HG03064 (cell line): ENCODE data around the gene POU4F1.
"Not testable (repeated sequence)": the region's sequence is repeated elsewhere in the genome, so short reads cannot be mapped to it uniquely, and the experiment has no call there.

Source experiments
- ATAC-seq: cut with Tn5 transposase; IDR thresholded peaks from one replicate; pipeline ENCODE4 v1.9.1; 2021; ENCODE audit warnings: low read depth; ENCODE audit not compliant: unreplicated experiment

POU4F1 gene, protein sequence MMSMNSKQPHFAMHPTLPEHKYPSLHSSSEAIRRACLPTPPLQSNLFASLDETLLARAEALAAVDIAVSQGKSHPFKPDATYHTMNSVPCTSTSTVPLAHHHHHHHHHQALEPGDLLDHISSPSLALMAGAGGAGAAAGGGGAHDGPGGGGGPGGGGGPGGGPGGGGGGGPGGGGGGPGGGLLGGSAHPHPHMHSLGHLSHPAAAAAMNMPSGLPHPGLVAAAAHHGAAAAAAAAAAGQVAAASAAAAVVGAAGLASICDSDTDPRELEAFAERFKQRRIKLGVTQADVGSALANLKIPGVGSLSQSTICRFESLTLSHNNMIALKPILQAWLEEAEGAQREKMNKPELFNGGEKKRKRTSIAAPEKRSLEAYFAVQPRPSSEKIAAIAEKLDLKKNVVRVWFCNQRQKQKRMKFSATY

DNA sequence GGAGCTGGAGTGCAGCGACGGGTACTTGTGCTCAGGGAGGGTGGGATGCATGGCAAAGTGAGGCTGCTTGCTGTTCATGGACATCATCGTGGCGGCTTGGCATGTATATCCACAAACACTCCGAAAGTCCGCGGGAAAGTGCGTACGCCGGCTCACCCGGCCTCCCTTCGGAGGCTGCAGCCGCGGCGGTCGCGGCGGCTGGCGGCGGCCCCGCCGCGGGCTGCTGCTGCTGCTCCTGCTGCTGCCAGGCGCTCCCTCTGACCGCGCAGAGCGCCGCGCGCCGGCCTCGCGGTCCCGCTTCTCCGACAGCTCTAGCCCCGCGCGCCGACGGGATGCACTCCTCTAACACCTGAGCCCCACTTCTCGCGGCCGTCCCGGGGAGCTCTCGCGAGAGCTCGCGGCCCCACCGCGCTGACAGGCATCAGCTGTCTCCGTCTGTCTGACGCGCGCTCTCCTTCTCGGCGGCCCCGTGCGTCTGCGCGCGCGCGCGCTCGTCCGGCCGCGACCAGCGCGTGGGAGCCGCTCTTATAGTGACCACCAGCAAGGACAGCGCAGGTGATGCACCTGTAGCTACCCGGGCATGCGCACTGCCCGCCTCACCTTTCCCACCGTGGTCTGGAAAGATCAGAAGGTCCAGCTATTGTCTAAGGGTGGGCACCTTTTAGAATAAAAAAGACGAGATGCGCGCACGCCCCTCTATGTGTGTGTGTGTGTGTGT lies at the start of gene POU4F1:
Gene POU4F1 (minus strand): TSS at position 313 of the 718 bp plus-strand sequence. CDS start 226 bp downstream, at position 87.
- peak; percentile 84 for ATAC-seq

- ATAC-seq: no peak
Observed at GRCh38 chr13:78652651-78653050, 49.3 kb upstream of the POU4F1 start.

GRCh38 chr13:78650717-78651083 lies 47.3 kb upstream of the POU4F1 start:
- ATAC-seq: no peak

DNA sequence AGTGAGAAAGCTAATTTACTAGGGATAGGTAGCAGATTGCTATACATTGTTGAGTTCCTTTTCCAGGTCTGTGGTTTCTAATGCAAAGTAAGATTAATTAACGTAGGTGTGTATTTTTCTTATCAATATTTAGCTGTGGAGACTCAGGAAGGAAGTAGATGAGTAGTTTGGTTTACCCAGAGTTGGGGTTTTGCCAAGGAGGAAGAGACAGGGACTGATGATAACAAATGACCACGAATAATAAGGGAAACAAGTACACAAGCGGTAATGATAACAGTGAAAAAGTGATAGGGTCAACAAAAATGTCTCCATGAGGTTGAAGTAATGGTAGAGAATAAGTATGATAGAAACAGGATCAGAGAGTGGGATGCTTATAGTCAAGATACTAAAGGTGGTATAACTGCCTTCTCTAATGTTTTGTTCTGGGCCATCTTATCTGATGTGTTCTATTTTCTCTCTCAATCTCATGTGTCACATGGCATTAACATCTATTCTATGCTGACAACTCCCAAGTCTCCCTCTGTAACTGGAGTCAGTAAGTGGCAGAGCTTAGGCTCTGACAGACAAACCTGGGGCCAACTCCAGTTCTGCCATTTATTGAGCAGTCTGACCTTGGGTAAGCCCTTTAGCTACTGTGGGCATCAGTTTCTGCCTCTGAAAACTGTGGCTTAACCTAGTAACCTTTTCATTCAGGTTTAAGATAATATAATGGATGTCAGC lies 46.8 kb upstream of the POU4F1 start:
- no peak for ATAC-seq

DNA sequence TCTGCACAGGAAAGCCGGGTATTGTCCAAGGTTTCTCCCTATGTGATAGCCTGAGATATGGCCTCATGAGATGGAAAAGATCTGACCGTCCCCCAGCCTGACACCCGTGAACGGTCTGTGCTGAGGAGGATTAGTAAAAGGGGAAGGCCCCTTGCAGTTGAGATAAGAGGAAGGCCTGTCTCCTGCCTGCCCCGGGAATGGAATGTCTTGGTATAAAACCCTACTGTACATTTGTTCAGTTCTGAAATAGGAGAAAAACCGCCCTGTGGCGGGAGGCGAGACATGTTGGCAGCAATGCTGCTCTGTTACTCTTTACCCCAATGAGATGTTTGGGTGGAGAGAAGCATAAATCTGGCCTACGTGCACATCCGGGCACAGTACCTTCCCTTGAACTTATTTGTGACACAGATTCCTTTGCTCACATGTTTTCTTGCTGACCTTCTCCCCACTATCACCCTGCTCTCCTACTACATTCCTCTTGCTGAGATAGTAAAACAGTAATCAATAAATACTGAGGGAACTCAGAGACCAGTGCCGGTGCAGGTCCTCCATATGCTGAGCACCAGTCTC lies 43.8 kb upstream of the POU4F1 start:
- not testable (repeated sequence) for ATAC-seq

- ATAC-seq: no peak
Observed at GRCh38 chr13:78638216-78638615, 34.9 kb upstream of the POU4F1 start.

DNA sequence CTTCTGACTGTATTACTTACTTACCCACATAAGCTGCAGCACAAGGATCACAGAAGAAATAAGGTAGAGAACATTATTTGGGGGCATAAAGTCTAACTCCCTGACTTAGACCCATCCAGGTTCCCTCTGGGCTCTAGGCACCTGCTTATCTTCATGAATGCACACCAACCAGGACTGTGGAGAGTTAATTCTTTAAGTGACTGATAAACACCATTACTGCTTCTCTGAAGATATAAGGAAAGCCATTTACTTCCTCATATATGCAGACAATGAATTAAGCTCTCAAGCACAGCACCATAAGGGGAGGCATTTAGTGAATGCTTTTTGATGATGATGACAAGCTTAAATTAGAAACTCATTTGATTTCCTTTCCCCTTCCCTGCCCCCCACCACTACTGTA lies 33.1 kb upstream of the POU4F1 start:
- no peak for ATAC-seq

DNA sequence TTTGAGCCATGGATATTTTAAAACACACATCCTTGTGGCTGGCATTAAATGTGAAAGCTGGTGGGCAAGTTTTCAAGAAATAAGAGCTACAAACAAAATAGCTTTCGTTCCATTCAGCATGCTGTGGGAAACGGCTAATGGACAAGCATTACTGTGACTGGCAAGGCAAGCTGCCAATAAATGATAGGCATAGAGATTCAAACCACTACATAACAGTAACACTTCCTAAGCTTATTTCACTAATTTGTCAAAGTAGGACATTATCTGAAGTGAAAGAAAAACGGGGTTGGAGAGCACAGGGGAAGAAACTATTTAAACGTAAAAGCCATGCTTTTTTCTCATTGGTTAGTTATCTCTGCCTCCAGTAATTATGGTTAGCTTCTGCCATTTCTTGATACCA lies 29.6 kb upstream of the POU4F1 start:
- no peak for ATAC-seq

GRCh38 chr13:78631077-78631476 lies 27.7 kb upstream of the POU4F1 start:
- no peak for ATAC-seq

- ATAC-seq: no peak
Observed at GRCh38 chr13:78630511-78630910, 27.2 kb upstream of the POU4F1 start.

GRCh38 chr13:78625384-78625783 lies 22.0 kb upstream of the POU4F1 start:
- ATAC-seq: no peak

- no peak for ATAC-seq
Observed at GRCh38 chr13:78623132-78623531, 19.8 kb upstream of the POU4F1 start.

DNA sequence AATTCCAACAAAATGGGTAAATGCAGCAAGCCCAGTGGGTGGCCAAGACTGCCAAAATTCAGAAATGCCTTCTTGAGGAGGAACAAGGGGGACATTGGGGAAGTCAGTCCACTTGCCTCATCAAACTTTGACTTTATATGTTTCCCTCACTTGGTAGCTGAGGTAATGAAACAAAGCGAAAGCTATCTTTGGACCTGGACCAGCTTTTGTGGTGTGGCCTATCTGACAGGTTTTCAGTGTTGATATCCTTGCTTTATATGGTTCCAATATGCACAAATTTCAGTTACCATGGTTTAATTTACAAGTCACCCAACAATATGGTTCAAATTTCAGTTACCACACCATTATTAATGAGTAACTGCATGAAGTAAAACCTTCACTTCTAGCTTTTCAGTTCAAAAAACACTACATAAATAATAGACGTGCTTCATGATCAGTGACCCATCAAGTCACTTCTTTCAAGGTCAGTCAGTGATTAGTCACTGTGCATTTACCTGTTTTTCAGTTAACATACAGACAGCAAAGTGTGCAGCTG lies 17.7 kb upstream of the POU4F1 start:
- ATAC-seq: no peak

DNA sequence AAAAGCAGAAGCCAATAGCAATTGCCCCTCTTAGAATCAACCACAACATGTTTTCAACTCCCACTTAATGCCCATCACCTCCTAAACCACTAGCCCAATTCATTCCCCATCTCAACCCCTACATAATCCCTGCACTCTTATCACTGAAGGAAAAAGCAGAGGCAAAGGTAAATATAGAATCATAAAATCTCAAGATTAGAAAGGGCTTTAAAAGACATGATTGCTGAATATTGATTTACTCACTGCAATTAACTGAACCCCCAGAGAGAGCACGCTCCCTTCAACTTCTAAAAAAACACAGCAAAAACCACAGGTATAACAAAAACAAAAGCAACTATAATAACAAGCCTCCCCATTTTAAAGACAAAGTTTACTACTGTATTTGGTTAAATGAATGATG lies 15.1 kb upstream of the POU4F1 start:
- no peak for ATAC-seq

DNA sequence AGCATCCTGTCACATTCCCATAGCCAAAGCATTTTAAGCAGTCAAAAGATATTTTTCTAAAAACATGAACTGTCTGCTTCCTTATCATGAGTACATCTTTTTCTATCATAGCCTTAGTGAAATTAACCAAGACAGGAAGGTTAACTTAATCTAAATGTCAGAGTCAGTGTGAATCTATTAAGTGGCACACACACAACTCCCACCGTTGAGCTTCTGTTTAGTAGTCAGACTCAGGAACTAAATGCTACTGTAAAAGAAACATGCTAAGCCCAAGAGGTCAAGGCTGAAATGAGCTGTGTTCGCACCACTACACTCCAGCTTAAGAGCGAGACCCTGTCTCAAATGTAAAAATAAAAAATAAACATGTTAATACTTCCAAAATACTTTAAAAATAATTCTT lies 7.7 kb upstream of the POU4F1 start:
- ATAC-seq: no peak

DNA sequence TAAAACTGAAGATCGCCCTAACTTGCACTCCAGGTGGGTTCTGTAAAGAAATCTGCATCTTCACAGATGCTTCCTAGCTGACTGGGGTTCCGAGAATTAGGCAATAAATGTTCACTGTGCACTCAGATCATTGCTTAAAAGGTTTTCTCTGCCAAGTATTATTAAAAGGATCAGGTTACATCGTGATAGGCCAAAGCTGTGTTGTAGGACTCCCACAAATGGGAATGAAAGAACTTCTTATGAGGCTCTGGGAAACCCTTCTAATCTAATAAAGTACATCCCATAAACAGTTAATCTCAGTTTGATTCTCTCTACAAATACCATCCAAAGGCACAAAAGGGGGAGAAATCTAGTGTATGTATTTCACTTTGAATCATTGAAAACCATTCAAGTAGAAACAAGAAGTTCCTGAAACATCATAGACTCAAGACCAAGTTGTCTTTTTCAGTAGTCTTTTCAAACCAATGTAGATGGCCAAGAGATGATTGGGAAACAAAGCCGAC lies 7.1 kb upstream of the POU4F1 start:
- no peak for ATAC-seq

DNA sequence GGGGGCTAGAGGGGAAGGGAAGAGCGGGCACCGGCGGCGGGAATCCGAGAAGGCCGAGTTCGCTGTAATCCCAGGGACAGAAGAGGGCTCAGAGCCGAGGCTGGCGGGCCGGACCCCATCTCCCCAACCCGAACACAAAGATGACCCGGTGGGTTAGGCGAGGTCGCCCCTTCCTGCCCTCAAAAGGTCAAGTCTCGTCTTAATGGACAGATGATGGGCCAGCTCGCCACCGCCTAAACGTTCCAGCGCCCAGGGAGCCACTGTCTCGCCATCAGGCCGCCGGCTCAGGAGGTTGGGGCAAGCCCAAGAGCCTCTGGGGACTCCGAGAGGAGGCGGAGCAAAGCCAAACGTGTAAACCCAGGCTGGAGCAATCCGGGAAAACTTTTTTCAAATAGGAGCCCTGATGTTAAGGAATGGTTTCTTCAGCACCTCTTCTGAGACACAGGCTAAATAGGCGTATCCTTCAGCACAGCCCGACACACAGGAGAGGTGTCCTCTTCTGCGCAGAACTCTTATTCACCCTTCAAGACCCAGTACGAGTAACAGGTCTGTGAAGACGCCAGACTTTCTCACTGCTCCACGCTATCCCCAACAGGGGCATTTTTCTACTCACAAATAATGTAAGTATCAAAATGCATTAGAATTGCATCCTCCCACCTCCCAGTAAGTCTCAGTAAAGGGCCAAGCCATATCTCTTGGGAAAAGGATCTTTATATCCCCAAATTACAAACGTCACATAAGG lies 6.3 kb upstream of the POU4F1 start:
- ATAC-seq: no peak

- no peak for ATAC-seq
Observed at GRCh38 chr13:78608688-78609463, 5.5 kb upstream of the POU4F1 start.

GRCh38 chr13:78608252-78608687 lies 4.9 kb upstream of the POU4F1 start:
- ATAC-seq: no peak
